ENCODE data around the gene CYTH4.
A peak's percentile ranks its signal among the peaks of the same experiment; 100 is the strongest.
"Not testable (repeated sequence)": the region's sequence is repeated elsewhere in the genome, so short reads cannot be mapped to it uniquely, and the experiment has no call there.

Gene CYTH4

GRCh38 chr22:37282385-37282677, at the start of gene CYTH4:
Gene CYTH4, plus strand, starts transcription at chr22:37282508. Its CDS starts 62 bp downstream, at chr22:37282570.
- DNase-seq: no peak

GRCh38 chr22:37233371-37233750, 48.9 kb upstream of the CYTH4 start:
- not testable (repeated sequence) for DNase-seq

- no peak for DNase-seq
Measured at GRCh38 chr22:37233751-37234631, 48.3 kb upstream of the CYTH4 start.

- no peak for DNase-seq
Measured at GRCh38 chr22:37234736-37235711, 47.3 kb upstream of the CYTH4 start.

GRCh38 chr22:37235897-37236607, 46.3 kb upstream of the CYTH4 start:
- no peak for DNase-seq

- no peak for DNase-seq
Measured at GRCh38 chr22:37237371-37238268, 44.7 kb upstream of the CYTH4 start.

- DNase-seq: no peak
Measured at GRCh38 chr22:37239336-37240239, 42.7 kb upstream of the CYTH4 start.

DNA sequence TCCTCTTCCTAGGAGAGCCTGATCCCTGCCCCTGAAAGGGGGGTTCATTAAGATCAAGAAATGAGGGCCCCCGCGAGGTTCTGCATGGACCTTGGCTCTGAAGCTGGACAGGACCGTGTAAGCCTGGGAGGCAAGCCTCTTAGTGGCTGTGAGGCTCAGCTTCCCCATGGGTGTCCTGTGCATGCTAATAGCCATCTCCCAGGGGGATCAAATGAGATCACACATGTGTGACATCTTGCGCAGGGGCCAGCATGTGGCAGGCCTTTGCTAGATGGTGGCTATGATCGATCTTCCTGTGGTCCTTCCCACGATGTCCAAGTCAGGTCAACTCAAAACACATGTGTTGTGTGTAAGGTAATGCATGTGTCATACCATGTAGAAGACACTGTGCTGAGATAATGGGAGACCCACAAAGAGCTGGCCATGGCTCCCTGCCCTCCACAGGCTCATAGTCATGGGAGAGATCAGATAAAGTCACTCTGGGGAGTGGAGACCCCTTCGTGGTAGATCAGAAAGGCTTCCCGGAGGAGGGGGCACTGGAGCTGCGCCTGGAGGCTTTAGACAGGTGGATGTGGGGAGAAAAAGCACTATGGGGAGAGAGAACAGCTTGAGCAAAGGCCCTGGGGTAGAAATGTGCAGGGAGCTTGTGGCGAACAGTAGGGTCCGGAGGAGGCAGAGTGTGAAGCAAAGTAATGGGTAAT, 41.9 kb upstream of the CYTH4 start:
- DNase-seq: no peak

- no peak for DNase-seq
Measured at GRCh38 chr22:37240941-37241320, 41.4 kb upstream of the CYTH4 start.

- no peak for DNase-seq
Measured at GRCh38 chr22:37241351-37242142, 40.8 kb upstream of the CYTH4 start.

- DNase-seq: no peak
Measured at GRCh38 chr22:37242395-37242918, 39.9 kb upstream of the CYTH4 start.

DNA sequence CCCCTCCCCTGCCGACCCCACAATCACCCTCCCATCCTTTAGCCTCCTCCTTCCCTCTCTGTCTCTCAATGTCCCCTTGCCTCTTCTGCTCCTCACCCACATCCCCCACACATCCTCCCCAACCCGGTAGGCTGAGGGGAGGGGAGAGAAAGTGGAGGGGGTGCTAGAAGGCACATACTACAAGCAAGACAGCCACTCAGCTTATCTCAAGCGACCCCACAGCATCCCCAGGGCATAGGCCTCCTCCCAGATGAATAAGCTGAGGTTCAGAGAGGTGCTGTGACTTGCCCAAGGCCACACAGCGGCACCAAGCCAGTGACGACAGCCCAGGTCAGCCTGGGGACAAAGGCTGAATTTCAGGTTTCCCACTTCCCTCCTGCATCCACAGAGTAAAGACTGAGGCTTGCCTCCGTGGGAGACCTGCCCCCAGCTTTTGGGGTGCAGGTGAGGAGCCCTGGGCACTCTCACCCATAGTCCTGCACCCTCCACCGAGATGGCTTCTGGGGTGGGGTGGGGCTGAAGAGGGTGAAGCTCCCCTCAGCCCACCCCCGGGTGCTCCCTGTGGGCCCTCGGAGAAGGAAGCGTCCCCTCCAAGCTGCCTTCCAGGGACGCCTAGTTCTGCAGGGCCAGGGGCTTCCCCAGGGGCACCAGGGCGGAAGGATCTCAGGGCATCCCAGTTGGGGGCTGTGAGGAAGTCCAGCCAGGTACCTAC, 38.8 kb upstream of the CYTH4 start:
- no peak for DNase-seq

DNA sequence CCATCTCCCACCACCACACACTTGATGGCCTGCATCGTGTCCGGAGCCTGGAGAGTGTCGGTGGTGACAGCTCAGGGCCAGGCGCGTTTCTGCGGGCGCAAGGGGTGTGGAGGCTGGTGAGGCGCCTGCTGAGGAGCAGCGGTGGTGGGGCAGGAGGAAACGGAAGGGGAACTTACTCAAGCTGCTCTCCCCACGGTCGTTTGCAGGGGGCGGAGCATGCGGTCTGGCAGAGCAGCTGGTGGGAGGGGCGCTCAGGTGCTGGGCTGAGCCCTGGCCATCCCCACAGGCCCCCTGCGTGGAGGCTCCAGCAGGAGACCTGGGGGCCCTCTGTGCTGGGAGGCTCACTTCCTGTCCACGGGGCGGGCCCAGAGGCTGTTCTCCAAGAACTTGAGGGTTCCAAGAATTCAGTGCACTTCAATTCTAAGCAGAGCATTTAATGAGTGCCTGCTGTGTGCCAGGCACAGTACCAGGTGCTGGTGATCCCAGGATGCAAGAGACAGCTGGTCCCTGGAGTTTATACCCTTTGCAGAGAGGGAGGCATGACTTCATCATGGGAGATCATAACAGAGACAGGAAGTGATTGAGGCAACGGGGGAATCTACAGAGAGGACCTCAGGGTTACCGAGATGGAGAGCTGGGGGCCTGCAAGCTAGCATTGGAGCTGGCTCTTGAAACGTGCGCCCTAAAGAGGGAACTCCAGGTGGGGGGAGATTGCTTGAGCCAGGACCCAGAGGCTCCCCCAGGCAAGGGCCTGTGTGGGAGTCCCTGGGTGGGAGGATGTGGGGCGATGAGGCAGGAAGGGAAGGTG, 38.0 kb upstream of the CYTH4 start, which contains the start of gene RAC2:
TSS of gene RAC2 (minus strand) at position 156 of the 808 bp plus-strand sequence. CDS start at position 35, 121 bp downstream.
- peak in 1 of 2 experiments; percentile 29 for DNase-seq

- DNase-seq: no peak
Measured at GRCh38 chr22:37244922-37245722, 37.2 kb upstream of the CYTH4 start.

DNA sequence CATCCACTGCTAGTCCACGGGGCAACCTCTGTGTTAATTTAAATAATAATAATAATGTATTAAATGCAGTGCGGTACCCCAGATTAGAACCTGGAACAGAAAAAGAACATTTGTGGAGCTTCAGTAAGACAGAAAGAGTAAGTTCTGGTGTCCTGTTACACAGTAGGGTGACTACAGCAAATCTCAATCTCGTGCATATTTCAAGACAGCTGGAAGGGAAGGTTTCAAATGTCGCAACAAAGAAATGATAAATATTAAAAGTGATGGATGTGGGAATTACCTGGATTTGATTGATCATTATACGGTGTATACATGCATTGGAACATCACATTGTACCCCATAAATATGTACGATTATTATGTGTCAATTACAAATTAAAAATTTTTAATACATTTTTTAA, 36.6 kb upstream of the CYTH4 start:
- DNase-seq: no peak

GRCh38 chr22:37248251-37248650, 34.1 kb upstream of the CYTH4 start:
- DNase-seq: no peak

- DNase-seq: no peak
Measured at GRCh38 chr22:37249986-37250385, 32.3 kb upstream of the CYTH4 start.
